HepG2 (cell line): ENCODE measurements around the gene NUP93. TPM values are rescaled to one million over a fixed set of nuclear protein-coding genes. Genes with fewer than 3 reads are reported as not detected.

Experiments
- AHR ChIP-seq: IDR thresholded peaks from 2 replicates; pipeline ENCODE4 v1.6.1; 2018; ENCODE audit warnings: missing genetic modification reagents, missing compliant biosample characterization
- ASH2L ChIP-seq: fragments of 300-600, 200-600 bp; sonication (generic); IDR thresholded peaks from 2 replicates; pipeline ENCODE4 v1.7.0; 2017; ENCODE audit warnings: low read depth, mild to moderate bottlenecking, moderate library complexity, mixed read lengths, low read length; ENCODE audit not compliant: insufficient read length
- ATAD3A ChIP-seq: sonication (generic); formaldehyde crosslinking; IDR thresholded peaks from 2 replicates; pipeline ENCODE4 v1.4.0; 2020; ENCODE audit warnings: missing genetic modification reagents
- ATF7 ChIP-seq, 2 experiments: fragments of 450-650 bp in 1 of 2; sonication (generic) in 1 of 2; formaldehyde crosslinking in 1 of 2; IDR thresholded peaks; 2 replicates each; pipeline versions ENCODE4 v1.4.0 to v1.6.1; 2016 to 2020; ENCODE audit warnings: antibody characterized with exemption in 1 of 2, mild to moderate bottlenecking in 1 of 2, missing genetic modification reagents in 1 of 2
- ELF4 ChIP-seq: sonication (generic); formaldehyde crosslinking; IDR thresholded peaks from 2 replicates; pipeline ENCODE4 v1.5.0; 2020; ENCODE audit warnings: missing genetic modification reagents, mild to moderate bottlenecking, moderate library complexity, borderline replicate concordance
- FOXO1 ChIP-seq: sonication (generic); formaldehyde crosslinking; IDR thresholded peaks from 2 replicates; pipeline ENCODE4 v1.4.0; 2020; ENCODE audit warnings: missing genetic modification reagents
- HNRNPL ChIP-seq: fragments of 200-400 bp; formaldehyde crosslinking; IDR thresholded peaks from 2 replicates; pipeline ENCODE4 v1.6.1; 2017; ENCODE audit warnings: mild to moderate bottlenecking, low read depth, low read length
- LCORL ChIP-seq, 2 experiments: fragments of 450-650 bp in 1 of 2; sonication (generic) in 1 of 2; formaldehyde crosslinking in 1 of 2; IDR thresholded peaks; 2 replicates each; pipeline versions ENCODE4 v1.5.0 to v1.6.1; 2017 to 2020; ENCODE audit warnings: antibody characterized with exemption in 1 of 2, missing genetic modification reagents in 1 of 2
- MIXL1 ChIP-seq: IDR thresholded peaks from 2 replicates; pipeline ENCODE4 v1.6.1; 2016
- RARA ChIP-seq: IDR thresholded peaks from 2 replicates; pipeline ENCODE4 v1.6.1; 2016; ENCODE audit warnings: missing genetic modification reagents, missing compliant biosample characterization
- SIN3B ChIP-seq: fragments of 150-350 bp; IDR thresholded peaks from 2 replicates; pipeline ENCODE4 v1.6.1; 2014; ENCODE audit warnings: low read length
- SNAPC5 ChIP-seq: sonication (generic); formaldehyde crosslinking; IDR thresholded peaks from 2 replicates; pipeline ENCODE4 v1.8.1; 2023; ENCODE audit warnings: mild to moderate bottlenecking, missing genetic modification reagents, borderline replicate concordance
- SOX13 ChIP-seq, 3 experiments: fragments of 450-650 bp in 1 of 3; sonication (generic) in 1 of 3; formaldehyde crosslinking in 1 of 3; IDR thresholded peaks in 2 of 3; conservative IDR thresholded peaks in 1 of 3; 2 replicates each; pipeline versions ENCODE4 v1.5.0 to v1.6.1; 2016 to 2020; ENCODE audit warnings: antibody characterized with exemption in 1 of 3, mild to moderate bottlenecking in 1 of 3, missing compliant biosample characterization in 1 of 3, missing genetic modification reagents in 1 of 3, moderate library complexity in 1 of 3
- THAP7 ChIP-seq: sonication (generic); formaldehyde crosslinking; IDR thresholded peaks from 2 replicates; pipeline ENCODE4 v1.8.1; 2023; ENCODE audit warnings: mild to moderate bottlenecking, missing genetic modification reagents
- THAP8 ChIP-seq: sonication (generic); formaldehyde crosslinking; IDR thresholded peaks from 2 replicates; pipeline ENCODE4 v1.5.1; 2020; ENCODE audit warnings: missing genetic modification reagents, mild to moderate bottlenecking, borderline replicate concordance
- YY1 ChIP-seq: IDR thresholded peaks from 2 replicates; pipeline ENCODE4 v1.6.1; 2011; ENCODE audit warnings: low read length, low read depth, moderate library complexity, mild to moderate bottlenecking; ENCODE audit not compliant: insufficient read depth, insufficient replicate concordance
- ZNF672 ChIP-seq: sonication (generic); formaldehyde crosslinking; IDR thresholded peaks from 2 replicates; pipeline ENCODE4 v1.8.1; 2022; ENCODE audit warnings: missing genetic modification reagents
- ZNF761 ChIP-seq: sonication (generic); formaldehyde crosslinking; conservative IDR thresholded peaks from 2 replicates; pipeline ENCODE4 v1.4.0; 2020; ENCODE audit warnings: mild to moderate bottlenecking, missing genetic modification reagents
- ZNF768 ChIP-seq: sonication (generic); formaldehyde crosslinking; IDR thresholded peaks from 2 replicates; pipeline ENCODE4 v1.4.0; 2020; ENCODE audit warnings: missing genetic modification reagents
- ZNF841 ChIP-seq: sonication (generic); formaldehyde crosslinking; IDR thresholded peaks from 2 replicates; pipeline ENCODE4 v1.8.1; 2023; ENCODE audit warnings: missing genetic modification reagents, borderline replicate concordance
- polyA plus RNA-seq, 8 experiments: library from polyadenylated mRNA; depleted of rRNA in 3 of 8; stranded (reverse) in 7 of 8; unstranded in 1 of 8; fragments of >200 nt; fragmentation: Illumina TruSeq in 4 of 8; extraction: Trizol in 4 of 8; gene quantifications; 2 replicates each; pipeline versions ENCODE4 v1.2.1 to v1.2.3, GENCODE V29; 2011 to 2016; ENCODE audit warnings: low read depth in 4 of 8, missing spikeins in 1 of 8, mixed read lengths in 1 of 8; ENCODE audit not compliant: insufficient read depth in 1 of 8
- total RNA-seq, 5 experiments: library from RNA; depleted of rRNA; stranded (reverse); fragments of >200 nt; fragmentation: Illumina TruSeq; extraction: Trizol; gene quantifications; 2 replicates each; pipeline ENCODE4 v1.2.3, GENCODE V29; 2016; ENCODE audit warnings: low read depth in 1 of 5
- TF ChIP-seq, protein P1 (sequence below): sonication (generic); formaldehyde crosslinking; conservative IDR thresholded peaks from 2 replicates; pipeline ENCODE4 v1.4.0; 2020; ENCODE audit warnings: missing genetic modification reagents
- TF ChIP-seq, protein P2 (sequence below): sonication (generic); formaldehyde crosslinking; IDR thresholded peaks from 2 replicates; pipeline ENCODE4 v1.8.0; 2022; ENCODE audit warnings: missing genetic modification reagents, mild to moderate bottlenecking, borderline replicate concordance

Gene NUP93
- total and polyA plus RNA-seq, 2 of the 13 experiments (the other 11 are each of a cell fraction or from before 2014, with no cell fraction given): 58.5 to 140 TPM

DNA sequence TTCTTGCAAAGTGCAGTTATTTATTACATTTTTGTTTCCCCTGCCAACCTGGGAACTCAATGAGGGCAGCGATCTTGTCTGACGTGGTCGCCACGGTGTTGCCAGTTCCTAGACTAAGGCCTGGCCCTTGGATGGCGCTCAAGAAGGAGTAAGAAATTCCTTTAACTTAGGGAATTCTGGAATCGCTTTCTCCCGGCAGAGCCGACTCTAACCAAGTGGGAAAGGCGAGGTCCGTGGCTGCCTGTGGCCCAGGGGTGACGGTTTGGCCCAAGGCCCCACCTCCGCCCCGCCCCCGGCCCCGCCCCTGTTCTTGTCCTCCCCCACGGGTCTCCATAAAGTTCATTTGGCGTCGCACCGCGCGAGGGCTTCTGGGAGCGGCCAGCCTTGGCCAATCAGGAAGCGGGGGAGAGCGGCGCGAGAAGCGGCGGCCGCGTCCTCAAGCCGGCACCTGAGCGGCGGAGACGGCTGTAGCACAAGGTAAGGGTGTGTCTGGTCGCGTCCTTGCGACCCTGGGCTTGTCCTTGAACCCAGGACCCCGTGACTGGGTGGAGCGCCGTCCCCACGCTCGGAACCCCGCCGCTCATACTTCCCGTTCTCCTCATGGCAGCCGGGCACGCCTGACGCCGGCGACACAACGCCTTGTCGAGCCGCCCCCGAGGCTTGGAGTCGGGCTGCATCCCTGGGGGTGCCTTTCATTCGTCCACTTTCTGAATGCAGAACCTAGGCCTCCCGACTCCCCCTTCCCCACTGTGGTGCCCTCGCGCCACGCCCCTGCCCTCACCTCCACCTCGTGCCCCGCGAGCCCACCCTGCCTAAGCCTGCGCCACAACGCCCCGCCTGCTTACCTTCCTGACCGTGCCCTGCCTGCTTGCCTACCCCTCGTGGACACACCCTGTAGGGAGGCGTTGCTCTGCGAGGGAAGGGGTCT, at the start of gene NUP93 (continued):
- TF ChIP-seq HNRNPL: 0 out of 2 replicates have a peak, but pooled peaks have one; percentile 56
- TF ChIP-seq LCORL (IDR thresholded peaks at IDR 0.05): no peak
- 0 out of 2 replicates have a peak, but pooled peaks have one; percentile 32 for TF ChIP-seq LCORL (CRISPR knock-in tag; IDR thresholded peaks at IDR 0.05)
- peak; percentile 22; the same call in 1 of the 2 replicates for TF ChIP-seq AHR (CRISPR knock-in tag)
- TF ChIP-seq, protein P1, sequence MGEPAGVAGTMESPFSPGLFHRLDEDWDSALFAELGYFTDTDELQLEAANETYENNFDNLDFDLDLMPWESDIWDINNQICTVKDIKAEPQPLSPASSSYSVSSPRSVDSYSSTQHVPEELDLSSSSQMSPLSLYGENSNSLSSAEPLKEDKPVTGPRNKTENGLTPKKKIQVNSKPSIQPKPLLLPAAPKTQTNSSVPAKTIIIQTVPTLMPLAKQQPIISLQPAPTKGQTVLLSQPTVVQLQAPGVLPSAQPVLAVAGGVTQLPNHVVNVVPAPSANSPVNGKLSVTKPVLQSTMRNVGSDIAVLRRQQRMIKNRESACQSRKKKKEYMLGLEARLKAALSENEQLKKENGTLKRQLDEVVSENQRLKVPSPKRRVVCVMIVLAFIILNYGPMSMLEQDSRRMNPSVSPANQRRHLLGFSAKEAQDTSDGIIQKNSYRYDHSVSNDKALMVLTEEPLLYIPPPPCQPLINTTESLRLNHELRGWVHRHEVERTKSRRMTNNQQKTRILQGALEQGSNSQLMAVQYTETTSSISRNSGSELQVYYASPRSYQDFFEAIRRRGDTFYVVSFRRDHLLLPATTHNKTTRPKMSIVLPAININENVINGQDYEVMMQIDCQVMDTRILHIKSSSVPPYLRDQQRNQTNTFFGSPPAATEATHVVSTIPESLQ (CRISPR knock-in tag): 0 out of 2 replicates have a peak, but pooled peaks have one; percentile 26
- TF ChIP-seq ZNF841 (CRISPR knock-in tag): no peak
- TF ChIP-seq ZNF672 (CRISPR knock-in tag): no peak
- peak; percentile 71 for TF ChIP-seq YY1
- peak; percentile 66 for TF ChIP-seq FOXO1 (CRISPR knock-in tag)
- TF ChIP-seq ATAD3A (CRISPR knock-in tag): no peak
- no peak for TF ChIP-seq ATF7 (IDR thresholded peaks at IDR 0.05)
- peak; percentile 19; the same call in 1 of the 2 replicates for TF ChIP-seq ATF7 (CRISPR knock-in tag; IDR thresholded peaks at IDR 0.05)
- TF ChIP-seq ELF4: no peak
- TF ChIP-seq ASH2L: peak; percentile 97
- 0 out of 2 replicates have a peak, but pooled peaks have one; percentile 59 for TF ChIP-seq ZNF761 (CRISPR knock-in tag)
- peak; percentile 82; the same call in 1 of the 2 replicates for TF ChIP-seq SIN3B
- TF ChIP-seq, protein P2, sequence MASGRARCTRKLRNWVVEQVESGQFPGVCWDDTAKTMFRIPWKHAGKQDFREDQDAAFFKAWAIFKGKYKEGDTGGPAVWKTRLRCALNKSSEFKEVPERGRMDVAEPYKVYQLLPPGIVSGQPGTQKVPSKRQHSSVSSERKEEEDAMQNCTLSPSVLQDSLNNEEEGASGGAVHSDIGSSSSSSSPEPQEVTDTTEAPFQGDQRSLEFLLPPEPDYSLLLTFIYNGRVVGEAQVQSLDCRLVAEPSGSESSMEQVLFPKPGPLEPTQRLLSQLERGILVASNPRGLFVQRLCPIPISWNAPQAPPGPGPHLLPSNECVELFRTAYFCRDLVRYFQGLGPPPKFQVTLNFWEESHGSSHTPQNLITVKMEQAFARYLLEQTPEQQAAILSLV (CRISPR knock-in tag): peak; percentile 81; the same call in 1 of the 2 replicates
- peak; percentile 48; the same call in 1 of the 2 replicates for TF ChIP-seq SOX13 (IDR thresholded peaks at IDR 0.05)
- peak in 1 of 2 experiments; percentile 48; a peak in 2 of 4 replicates for TF ChIP-seq SOX13 (CRISPR knock-in tag; conservative IDR thresholded peaks at IDR 0.05 in 1 of 2, IDR thresholded peaks at IDR 0.05 in 1 of 2)
- TF ChIP-seq RARA (CRISPR knock-in tag): peak; percentile 55
- TF ChIP-seq ZNF768: peak; percentile 12; the same call in 1 of the 2 replicates
- TF ChIP-seq SNAPC5 (CRISPR knock-in tag): peak; percentile 24; the same call in 1 of the 2 replicates
- peak; percentile 81; the same call in 1 of the 2 replicates for TF ChIP-seq THAP8 (CRISPR knock-in tag)
- TF ChIP-seq MIXL1 (CRISPR knock-in tag): peak; percentile 89
- TF ChIP-seq THAP7 (CRISPR knock-in tag): peak; percentile 53; the same call in 1 of the 2 replicates
